GM12878 (cell line): ENCODE data around the gene PHOX2A. TPM values are rescaled to one million over a fixed set of nuclear protein-coding genes. Genes with fewer than 3 reads are reported as not detected.

Experiments
- ATAC-seq: fragments of 200-7000 bp; cut with Tn5 transposase; 3 replicates; pipeline ENCODE4 v1.9.1; 2020; ENCODE audit warnings: mild to moderate bottlenecking, moderate library complexity
- BruUV-seq: library from RNA; stranded (reverse); fragments of 400-500 nt; replicated peaks from 2 replicates; lab custom pipeline; 2021; lab: Mats Ljungman, UMichigan
- CTCF ChIA-PET: fragments of 300-600 bp; sonication (Branson Sonifier 250); formaldehyde crosslinking; extraction: SDS; loops from one replicate; lab custom pipeline; 2021; ENCODE audit warnings: inconsistent platforms; lab: Yijun Ruan, JAX
- POLR2A ChIA-PET: fragments of 350-600 bp; formaldehyde crosslinking; extraction: SDS; loops from one replicate; lab custom pipeline; 2021; ENCODE audit warnings: inconsistent platforms; lab: Charles Lee
- RAD21 ChIA-PET: fragments of 300-600 bp; sonication (Branson Sonifier 250); formaldehyde crosslinking; loops from one replicate; lab custom pipeline; 2023; ENCODE audit warnings: antibody characterized with exemption; ENCODE audit not compliant: unreplicated experiment; lab: Charles Lee
- SMC1A ChIA-PET: fragments of 300-600 bp; sonication (Branson Sonifier 250); formaldehyde crosslinking; loops from one replicate; lab custom pipeline; 2023; ENCODE audit not compliant: unreplicated experiment, uncharacterized antibody; lab: Charles Lee
- DNase-seq: peaks from one replicate; pipeline ENCODE4 v3.0.0-alpha.2; 2011; ENCODE audit warnings: low read depth, low spot score
- FAIRE-seq: peaks from 3 replicates; lab custom pipeline; 2011; peaks lifted over from hg19 to GRCh38; lab: Jason Lieb, UNC
- H2AFZ ChIP-seq: 2 replicates; pipeline ENCODE4 v1.6.0; 2011; ENCODE audit warnings: low read depth, low read length, control low read depth; ENCODE audit not compliant: control insufficient read depth
- H3K27ac ChIP-seq: 2 replicates; pipeline ENCODE4 v1.5.1; 2011; ENCODE audit warnings: control low read depth; ENCODE audit not compliant: control insufficient read depth, insufficient read depth
- H3K27me3 ChIP-seq, 2 experiments: replicated peaks in 1 of 2; 2 replicates each; pipeline versions ENCODE4 v1.6.0 to v1.6.1; 2011; ENCODE audit warnings: low read length in 1 of 2; ENCODE audit not compliant: control insufficient read depth in 2 of 2, insufficient read depth in 2 of 2
- H3K36me3 ChIP-seq, 2 experiments: 2 replicates each; pipeline ENCODE4 v1.5.1; 2011; ENCODE audit warnings: low read length in 1 of 2; ENCODE audit not compliant: control insufficient read depth in 2 of 2, insufficient read depth in 2 of 2
- H3K4me1 ChIP-seq: 2 replicates; pipeline ENCODE4 v1.6.1; 2011; ENCODE audit warnings: mild to moderate bottlenecking, low read length, moderate library complexity, mixed read lengths; ENCODE audit not compliant: control insufficient read depth, insufficient read depth
- H3K4me2 ChIP-seq: 2 replicates; pipeline ENCODE4 v1.6.0; 2011; ENCODE audit warnings: control low read depth; ENCODE audit not compliant: control insufficient read depth, insufficient read depth
- H3K4me3 ChIP-seq: fragments of 200-600 bp; sonication (generic); 2 replicates; pipeline ENCODE4 v1.5.1; 2016
- H3K79me2 ChIP-seq: 2 replicates; pipeline ENCODE4 v1.6.0; 2011; ENCODE audit warnings: low read length; ENCODE audit not compliant: control insufficient read depth, insufficient read depth
- H3K9ac ChIP-seq: 2 replicates; pipeline ENCODE4 v1.8.0; 2011; ENCODE audit warnings: low read length, control low read depth, mixed read lengths; ENCODE audit not compliant: control insufficient read depth, insufficient read depth
- H3K9me3 ChIP-seq: replicated peaks from 3 replicates; pipeline ENCODE4 v1.5.1; 2011; ENCODE audit warnings: mild to moderate bottlenecking, low read length; ENCODE audit not compliant: control insufficient read depth, insufficient read depth
- H4K20me1 ChIP-seq: 2 replicates; pipeline ENCODE4 v1.6.0; 2011; ENCODE audit not compliant: control insufficient read depth, insufficient read depth
- ATF7 ChIP-seq: fragments of 450-650 bp; IDR thresholded peaks from 2 replicates; pipeline ENCODE4 v1.6.1; 2016; ENCODE audit warnings: low read depth, mild to moderate bottlenecking
- CBX5 ChIP-seq: sonication (generic); IDR thresholded peaks from 2 replicates; pipeline ENCODE4 v1.6.1; 2016; ENCODE audit warnings: low read depth, moderate library complexity, mild to moderate bottlenecking, inconsistent platforms
- E4F1 ChIP-seq: fragments of 450-650 bp; IDR thresholded peaks from 2 replicates; pipeline ENCODE4 v1.6.1; 2018; ENCODE audit warnings: borderline replicate concordance, mild to moderate bottlenecking; ENCODE audit not compliant: partially characterized antibody
- FOXK2 ChIP-seq: fragments of 450-650 bp; IDR thresholded peaks from 2 replicates; pipeline ENCODE4 v1.6.1; 2017; ENCODE audit warnings: mild to moderate bottlenecking, moderate library complexity
- LARP7 ChIP-seq: fragments of 450-650 bp; IDR thresholded peaks from 2 replicates; pipeline ENCODE4 v1.6.1; 2017; ENCODE audit warnings: mild to moderate bottlenecking
- MEF2B ChIP-seq: fragments of 450-650 bp; IDR thresholded peaks from 2 replicates; pipeline ENCODE4 v1.6.1; 2018; ENCODE audit warnings: mild to moderate bottlenecking, moderate library complexity; ENCODE audit not compliant: partially characterized antibody, poor library complexity, severe bottlenecking
- MXI1 ChIP-seq: fragments of 150-350 bp; IDR thresholded peaks from 2 replicates; pipeline ENCODE4 v1.6.1; 2011; ENCODE audit warnings: low read depth, mild to moderate bottlenecking, inconsistent platforms, low read length, improper control_type of control experiment
- MYC ChIP-seq: IDR thresholded peaks from 2 replicates; pipeline ENCODE4 v1.6.1; 2011; ENCODE audit warnings: mild to moderate bottlenecking, low read length, moderate library complexity, inconsistent platforms; ENCODE audit not compliant: insufficient read depth, insufficient replicate concordance, insufficient read length, severe bottlenecking
- NFYA ChIP-seq: IDR thresholded peaks from 2 replicates; pipeline ENCODE4 v1.6.1; 2011; ENCODE audit warnings: low read depth, mild to moderate bottlenecking, low read length, improper control_type of control experiment, borderline replicate concordance
- WRNIP1 ChIP-seq: IDR thresholded peaks from 2 replicates; pipeline ENCODE4 v1.6.1; 2011; ENCODE audit warnings: low read depth, low read length, improper control_type of control experiment, borderline replicate concordance
- WGBS: methylation state at CpG from one replicate; pipeline ENCODE4 v1.1.6; 2016; ENCODE audit warnings: low lambda C conversion rate; ENCODE audit not compliant: insufficient replicate concordance, insufficient coverage; ENCODE audit errors: missing lambda C conversion rate; 5-methylcytosine and 5-hydroxymethylcytosine counted together
- in situ Hi-C: fragments of 300-500 bp; cut with MboI; formaldehyde crosslinking; loops from 9 replicates; pipeline ENCODE4 v1.14.3; 2018; ENCODE audit warnings: mixed read lengths
- intact Hi-C: fragments of 100-400 bp; cut with micrococcal nuclease; formaldehyde crosslinking; loops from one replicate; pipeline ENCODE4 v1.14.2; 2022; ENCODE audit not compliant: unreplicated experiment
- polyA plus RNA-seq, 11 experiments: library from polyadenylated mRNA; depleted of rRNA in 4 of 11; unstranded in 6 of 11; stranded (reverse) in 5 of 11; fragments of >200 nt; fragmentation: Nextera tagmentation in 4 of 11; fragmentation: Illumina TruSeq in 1 of 11; extraction: Ambion mirVana in 4 of 11; extraction: Trizol in 1 of 11; gene quantifications; 1 replicate in 1 of 11; 2 replicates in 10 of 11; pipeline versions ENCODE4 v1.2.1 to v1.2.3, GENCODE V29; 2011 to 2016; ENCODE audit warnings: inconsistent platforms in 2 of 11, missing spikeins in 2 of 11, low read depth in 1 of 11
- total RNA-seq, 4 experiments: library from RNA; depleted of rRNA in 3 of 4; stranded (reverse); fragments of >200 nt in 3 of 4; fragmentation: Illumina TruSeq in 1 of 4; extraction: Trizol in 1 of 4; gene quantifications; 2 replicates each; pipeline versions ENCODE4 v1.2.1 to v1.2.3, GENCODE V29; 2013 to 2021

Gene PHOX2A
- total and polyA plus RNA-seq, 10 of the 15 experiments (the other 5 are each of a cell fraction or from before 2014, with no cell fraction given) = not detected

GRCh38 chr11:72236774-72237111 lies 7.2 kb downstream of the PHOX2A start:
- no peak overlapping the region for H2AFZ ChIP-seq
- no peak overlapping the region for H3K9ac ChIP-seq
- SMC1A ChIA-PET = interaction anchor here (0.7 to 1.6 kb wide), 4 partner anchors 12 to 198 kb away, joined by 3 to 6 read pairs (median 6); partner anchors contain the start of genes CLPB and INPPL1
- FAIRE-seq = no peak
- H3K4me2 ChIP-seq = no peak overlapping the region
- POLR2A ChIA-PET = no interaction called here
- no peak overlapping the region for H3K27ac ChIP-seq
- peaks cover 4% of the 10 kb centered on the region for H3K4me1 ChIP-seq
- H4K20me1 ChIP-seq = no peaks in the 10 kb centered on the region; the same call in 1 of the 2 replicates
- no peak for TF ChIP-seq MXI1
- TF ChIP-seq CBX5 = no peak
- TF ChIP-seq ATF7 = no peak
- no peak for TF ChIP-seq E4F1
- no peak for TF ChIP-seq MYC
- TF ChIP-seq MEF2B = no peak
- TF ChIP-seq WRNIP1 = no peak
- no peak for TF ChIP-seq FOXK2
- TF ChIP-seq LARP7 = no peak
- TF ChIP-seq NFYA = no peak
- H3K36me3 ChIP-seq = peaks cover 5 to 15% of the 10 kb centered on the region in 2 experiments; a peak in 3 of 4 replicates
- no peak overlapping the region for H3K4me3 ChIP-seq
- intact Hi-C loops (loop anchor here (5.0 kb wide), 1 partner anchor 176 kb away; no protein-coding TSS in a partner anchor), in situ Hi-C loops (no loop called here)
- H3K27me3 ChIP-seq = peaks cover 5 to 11% of the 10 kb centered on the region in 2 experiments; a peak in 3 of 4 replicates
- H3K9me3 ChIP-seq = no peaks in the 10 kb centered on the region
- DNase-seq = no peak
- CTCF ChIA-PET = interaction anchor here (0.5 to 1.9 kb wide), 7 partner anchors 9 to 198 kb away, joined by 3 to 6 read pairs (median 5); partner anchors contain the start of gene CLPB
- H3K79me2 ChIP-seq = no peaks in the 10 kb centered on the region
- 86% methylated on average over 1 of the region's 2 CpGs for WGBS
- no TSS peak for BruUV-seq
- RAD21 ChIA-PET = interaction anchor here (1.4 to 2.0 kb wide), 2 partner anchors 194 to 207 kb away, joined by 3 to 6 read pairs; no protein-coding TSS in a partner anchor
- no peak for ATAC-seq
